ENCODE measurements around the gene CCL22. TPM values are rescaled to one million over a fixed set of nuclear protein-coding genes. Genes with fewer than 3 reads are reported as not detected.
"Not testable (repeated sequence)": the region's sequence is repeated elsewhere in the genome, so short reads cannot be mapped to it uniquely, and the experiment has no call there.

Gene CCL22
- total RNA-seq, 1 experiment from 2014 or later = 0.68 TPM

DNA sequence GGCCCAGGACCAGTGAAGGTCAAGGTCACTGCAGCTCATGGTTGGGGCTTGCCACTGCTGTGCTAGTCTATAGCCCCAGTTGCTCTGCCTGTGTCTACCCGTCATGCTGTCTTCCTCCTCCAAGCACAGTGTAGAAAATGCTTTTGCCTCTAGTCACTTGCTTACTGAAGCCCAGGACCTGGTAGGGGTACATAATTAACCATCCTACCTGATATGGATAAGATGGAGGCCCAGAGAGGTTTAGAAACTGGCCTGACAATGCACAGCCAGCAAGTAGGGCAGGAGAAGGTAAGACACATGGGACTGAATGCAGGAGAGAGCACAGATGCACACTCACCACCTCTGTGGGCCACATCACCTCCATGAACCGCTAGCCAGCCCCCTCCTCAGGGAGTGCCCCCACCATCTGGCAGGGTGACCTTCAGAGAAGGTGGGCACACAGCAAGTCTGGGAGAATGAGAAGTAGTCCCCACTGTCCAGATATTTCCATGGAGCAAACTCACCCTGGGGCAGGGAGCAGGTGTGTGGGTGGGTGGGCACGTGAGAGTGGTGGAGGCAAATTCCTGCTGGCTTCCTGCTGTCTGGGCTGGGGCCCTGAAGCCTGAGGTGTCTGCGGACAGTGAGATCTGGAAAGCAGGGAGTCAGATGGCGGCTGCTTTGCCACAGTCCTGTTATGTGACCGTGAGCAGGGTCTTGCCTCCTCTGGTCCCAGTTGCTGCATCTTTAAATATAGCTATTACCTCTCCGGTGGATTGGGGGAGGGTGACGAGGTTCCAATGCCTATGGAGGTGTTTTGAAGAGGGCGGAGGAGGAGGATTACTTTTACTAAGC, 14.7 kb downstream of the CCL22 start:
- H3K4me1 ChIP-seq = peaks cover 19% of the 10 kb centered on the region
- TF ChIP-seq, protein P1, sequence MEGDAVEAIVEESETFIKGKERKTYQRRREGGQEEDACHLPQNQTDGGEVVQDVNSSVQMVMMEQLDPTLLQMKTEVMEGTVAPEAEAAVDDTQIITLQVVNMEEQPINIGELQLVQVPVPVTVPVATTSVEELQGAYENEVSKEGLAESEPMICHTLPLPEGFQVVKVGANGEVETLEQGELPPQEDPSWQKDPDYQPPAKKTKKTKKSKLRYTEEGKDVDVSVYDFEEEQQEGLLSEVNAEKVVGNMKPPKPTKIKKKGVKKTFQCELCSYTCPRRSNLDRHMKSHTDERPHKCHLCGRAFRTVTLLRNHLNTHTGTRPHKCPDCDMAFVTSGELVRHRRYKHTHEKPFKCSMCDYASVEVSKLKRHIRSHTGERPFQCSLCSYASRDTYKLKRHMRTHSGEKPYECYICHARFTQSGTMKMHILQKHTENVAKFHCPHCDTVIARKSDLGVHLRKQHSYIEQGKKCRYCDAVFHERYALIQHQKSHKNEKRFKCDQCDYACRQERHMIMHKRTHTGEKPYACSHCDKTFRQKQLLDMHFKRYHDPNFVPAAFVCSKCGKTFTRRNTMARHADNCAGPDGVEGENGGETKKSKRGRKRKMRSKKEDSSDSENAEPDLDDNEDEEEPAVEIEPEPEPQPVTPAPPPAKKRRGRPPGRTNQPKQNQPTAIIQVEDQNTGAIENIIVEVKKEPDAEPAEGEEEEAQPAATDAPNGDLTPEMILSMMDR (IDR thresholded peaks at IDR 0.05; ENCODE audit: insufficient read depth in 1 of 2, low read depth in 1 of 2, low read length in 1 of 2, severe bottlenecking in 1 of 2, unreplicated experiment in 1 of 2) = no peak
- H3K4me3 ChIP-seq (ENCODE audit: low read depth, low read length) = no peak overlapping the region
- ChIA-PET POLR2A (no interaction called here), CTCF (no interaction called here)
- no peak for DNase-seq
- H3K27ac Mint-ChIP-seq (ENCODE audit: unreplicated experiment) = peak overlapping the region; percentile 48
- no peak overlapping the region for H3K4me3 Mint-ChIP-seq (ENCODE audit: unreplicated experiment)
- H3K27me3 ChIP-seq (replicated peaks; ENCODE audit: control insufficient read depth, insufficient read depth, low read length) = no peaks in the 10 kb centered on the region
- no peaks in the 10 kb centered on the region for H3K36me3 Mint-ChIP-seq (ENCODE audit: insufficient read depth, unreplicated experiment)
- intact Hi-C loops (cut with micrococcal nuclease; ENCODE audit: unreplicated experiment) = no loop called here
- H3K9me3 Mint-ChIP-seq (ENCODE audit: unreplicated experiment) = no peaks in the 10 kb centered on the region
- H3K4me1 Mint-ChIP-seq (ENCODE audit: low read depth, unreplicated experiment) = peaks cover 20% of the 10 kb centered on the region
- no peaks in the 10 kb centered on the region for H3K9me3 ChIP-seq
- H3K27me3 Mint-ChIP-seq (ENCODE audit: insufficient read depth, unreplicated experiment) = no peaks in the 10 kb centered on the region
- BruUV-seq (replicated peaks) = no TSS peak
- H3K36me3 ChIP-seq (ENCODE audit: control insufficient read depth, insufficient read depth, low read length) = no peaks in the 10 kb centered on the region

DNA sequence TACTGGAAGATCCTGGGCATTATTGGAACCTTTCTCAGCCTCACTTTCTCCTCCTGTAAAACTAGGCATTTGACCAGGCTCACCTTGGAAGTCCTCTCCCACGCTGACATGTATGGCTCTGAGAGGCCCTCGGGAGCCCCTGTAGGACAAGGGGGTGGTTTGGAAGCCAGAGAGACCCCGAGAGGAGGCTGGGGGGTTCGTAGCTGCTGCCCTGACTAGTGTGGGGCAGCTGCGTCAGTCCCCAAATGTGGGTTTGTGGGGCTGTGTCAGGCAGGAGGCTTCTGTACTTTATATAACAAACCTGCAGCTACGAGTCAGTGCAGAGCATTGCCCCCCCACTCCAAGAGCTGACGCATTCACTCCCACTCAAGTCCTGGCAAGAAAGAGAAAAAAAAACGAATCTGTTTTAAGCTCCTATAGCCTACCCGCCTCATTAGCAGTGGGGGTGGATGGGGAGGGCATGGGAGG, 15.5 kb downstream of the CCL22 start:
- Mint-ChIP-seq H3K4me1 (ENCODE audit: low read depth, unreplicated experiment) (peaks cover 20% of the 10 kb centered on the region), H3K4me3 (ENCODE audit: unreplicated experiment) (no peak overlapping the region), H3K27ac (ENCODE audit: unreplicated experiment) (peak overlapping the region; percentile 48), H3K9me3 (ENCODE audit: unreplicated experiment) (no peaks in the 10 kb centered on the region), H3K27me3 (ENCODE audit: insufficient read depth, unreplicated experiment) (no peaks in the 10 kb centered on the region), H3K36me3 (ENCODE audit: insufficient read depth, unreplicated experiment) (no peaks in the 10 kb centered on the region)
- no peaks in the 10 kb centered on the region for H3K27me3 ChIP-seq (replicated peaks; ENCODE audit: control insufficient read depth, insufficient read depth, low read length)
- no peak for DNase-seq
- no peak overlapping the region for H3K4me3 ChIP-seq (ENCODE audit: low read depth, low read length)
- intact Hi-C loops (cut with micrococcal nuclease; ENCODE audit: unreplicated experiment) = no loop called here
- POLR2A ChIA-PET = no interaction called here
- no peaks in the 10 kb centered on the region for H3K9me3 ChIP-seq
- H3K36me3 ChIP-seq (ENCODE audit: control insufficient read depth, insufficient read depth, low read length) = no peaks in the 10 kb centered on the region
- BruUV-seq (replicated peaks) = no TSS peak
- CTCF ChIA-PET = no interaction called here
- peaks cover 19% of the 10 kb centered on the region for H3K4me1 ChIP-seq
- TF ChIP-seq, protein P1 (IDR thresholded peaks at IDR 0.05; ENCODE audit: insufficient read depth in 1 of 2, low read depth in 1 of 2, low read length in 1 of 2, severe bottlenecking in 1 of 2, unreplicated experiment in 1 of 2) = no peak

DNA sequence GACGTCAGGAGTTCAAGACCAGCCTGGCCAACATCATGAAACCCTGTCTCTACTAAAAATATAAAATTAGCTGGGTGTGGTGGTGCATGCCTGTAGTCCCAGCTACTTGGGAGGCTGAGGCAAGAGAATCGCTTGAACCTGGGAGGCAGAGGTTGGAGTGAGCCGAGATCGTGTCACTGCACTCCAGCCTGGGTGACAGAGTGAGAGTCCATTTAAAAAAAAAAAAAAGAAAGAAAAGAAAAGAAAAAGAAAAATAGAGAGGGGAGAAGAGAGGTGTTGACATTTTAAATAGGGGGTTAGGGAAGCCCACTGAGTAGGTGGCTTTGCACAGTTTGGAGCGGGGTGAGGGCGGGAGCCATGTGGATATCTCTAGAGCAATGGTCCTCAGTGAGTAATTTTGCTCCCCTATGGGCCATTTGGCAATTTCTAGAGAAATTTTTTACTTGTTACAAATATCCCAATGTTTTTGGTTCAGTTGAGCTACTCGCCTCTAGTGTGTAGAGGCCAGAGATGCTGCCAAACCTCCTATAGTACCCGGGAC, 16.4 kb downstream of the CCL22 start:
- CTCF ChIA-PET; DNase-seq; BruUV-seq (replicated peaks); H3K4me3 Mint-ChIP-seq (ENCODE audit: unreplicated experiment); H3K36me3 Mint-ChIP-seq (ENCODE audit: insufficient read depth, unreplicated experiment); H3K4me3 ChIP-seq (ENCODE audit: low read depth, low read length); H3K27me3 ChIP-seq (replicated peaks; ENCODE audit: control insufficient read depth, insufficient read depth, low read length); H3K9me3 Mint-ChIP-seq (ENCODE audit: unreplicated experiment); POLR2A ChIA-PET; H3K27me3 Mint-ChIP-seq (ENCODE audit: insufficient read depth, unreplicated experiment); H3K36me3 ChIP-seq (ENCODE audit: control insufficient read depth, insufficient read depth, low read length); H3K9me3 ChIP-seq; H3K27ac Mint-ChIP-seq (ENCODE audit: unreplicated experiment); intact Hi-C loops (cut with micrococcal nuclease; ENCODE audit: unreplicated experiment): not testable (repeated sequence)
- peaks cover 19% of the 10 kb centered on the region for H3K4me1 ChIP-seq
- peaks cover 20% of the 10 kb centered on the region for H3K4me1 Mint-ChIP-seq (ENCODE audit: low read depth, unreplicated experiment)
